ENCODE data around the gene COMMD1.

DNA sequence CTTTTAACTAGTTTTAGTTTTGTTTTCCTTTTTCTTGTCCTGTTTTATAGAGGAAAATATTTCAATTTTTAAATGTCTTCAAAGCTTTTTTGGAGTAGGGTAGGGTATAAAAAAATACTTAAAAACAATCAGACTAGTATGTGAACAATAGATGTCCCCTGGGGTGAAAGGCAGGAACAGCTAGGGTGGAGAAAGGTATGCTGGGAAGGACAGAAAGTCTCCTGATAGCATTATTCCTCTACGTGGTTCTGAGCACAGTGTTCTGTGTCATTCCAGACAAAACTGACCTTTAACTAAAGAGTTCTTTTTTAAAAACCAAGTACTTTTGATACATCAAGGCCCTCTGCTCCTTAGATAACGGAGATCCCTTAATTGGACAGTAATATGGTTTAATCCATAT is 258.4 kb downstream of the COMMD1 start:
- TF ChIP-seq, protein P1, sequence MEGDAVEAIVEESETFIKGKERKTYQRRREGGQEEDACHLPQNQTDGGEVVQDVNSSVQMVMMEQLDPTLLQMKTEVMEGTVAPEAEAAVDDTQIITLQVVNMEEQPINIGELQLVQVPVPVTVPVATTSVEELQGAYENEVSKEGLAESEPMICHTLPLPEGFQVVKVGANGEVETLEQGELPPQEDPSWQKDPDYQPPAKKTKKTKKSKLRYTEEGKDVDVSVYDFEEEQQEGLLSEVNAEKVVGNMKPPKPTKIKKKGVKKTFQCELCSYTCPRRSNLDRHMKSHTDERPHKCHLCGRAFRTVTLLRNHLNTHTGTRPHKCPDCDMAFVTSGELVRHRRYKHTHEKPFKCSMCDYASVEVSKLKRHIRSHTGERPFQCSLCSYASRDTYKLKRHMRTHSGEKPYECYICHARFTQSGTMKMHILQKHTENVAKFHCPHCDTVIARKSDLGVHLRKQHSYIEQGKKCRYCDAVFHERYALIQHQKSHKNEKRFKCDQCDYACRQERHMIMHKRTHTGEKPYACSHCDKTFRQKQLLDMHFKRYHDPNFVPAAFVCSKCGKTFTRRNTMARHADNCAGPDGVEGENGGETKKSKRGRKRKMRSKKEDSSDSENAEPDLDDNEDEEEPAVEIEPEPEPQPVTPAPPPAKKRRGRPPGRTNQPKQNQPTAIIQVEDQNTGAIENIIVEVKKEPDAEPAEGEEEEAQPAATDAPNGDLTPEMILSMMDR (IDR thresholded peaks at IDR 0.05): no peak
- no peak for TF ChIP-seq POLR2A (IDR thresholded peaks at IDR 0.05)
